Activated CD4-positive, alpha-beta T cell treated with anti-CD3 and anti-CD28 coated beads, Interleukin-2, amount 50 U/mL, for 4 hours (primary cell): Measurements from ENCODE around the gene TNIK.
"Not testable (repeated sequence)": the region's sequence is repeated elsewhere in the genome, so short reads cannot be mapped to it uniquely, and the experiment has no call there.

ENCODE experiments used
- DNase-seq, 2 experiments: peaks; one replicate each; pipeline ENCODE4 v3.0.0-alpha.2; 2020

TNIK gene

DNA sequence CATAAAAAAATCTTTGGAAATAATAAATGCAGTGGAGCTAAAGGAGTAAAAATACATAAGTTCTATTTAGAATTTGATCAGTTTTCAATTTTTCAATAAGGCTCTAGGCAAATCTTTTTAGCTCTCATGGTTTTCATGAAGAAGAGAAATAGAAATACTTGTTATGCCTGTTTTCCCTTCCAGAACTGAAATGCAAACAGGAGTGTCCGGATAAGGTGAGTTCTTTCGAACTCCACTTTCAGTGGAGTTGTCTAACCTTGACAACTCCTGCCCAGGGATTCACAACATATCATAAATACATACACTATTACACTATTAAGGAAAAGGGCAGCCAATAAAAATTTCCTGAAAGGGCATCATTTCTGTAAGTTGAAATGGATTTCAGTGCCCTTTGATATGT is 217.3 kb downstream of the TNIK start:
- no peak for DNase-seq

GRCh38 chr3:171242170-171242569 is 218.0 kb downstream of the TNIK start:
- DNase-seq, result no peak

DNA sequence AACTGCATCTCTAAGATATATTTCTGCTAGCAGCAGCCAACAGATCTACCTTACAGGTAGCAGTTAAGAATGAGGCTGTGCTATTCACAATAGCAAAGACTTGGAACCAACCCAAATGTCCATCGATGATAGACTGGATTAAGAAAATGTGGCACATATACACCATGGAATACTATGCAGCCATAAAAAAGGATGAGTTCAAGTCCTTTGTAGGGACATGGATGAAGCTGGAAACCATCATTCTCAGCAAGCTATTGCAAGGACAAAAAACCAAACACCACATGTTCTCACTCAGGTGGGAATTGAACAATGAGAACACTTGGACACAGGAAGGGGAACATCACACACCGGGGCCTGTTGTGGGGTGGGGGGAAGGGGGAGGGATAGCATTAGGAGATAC is 218.6 kb downstream of the TNIK start:
- DNase-seq, result not testable (repeated sequence)

DNA sequence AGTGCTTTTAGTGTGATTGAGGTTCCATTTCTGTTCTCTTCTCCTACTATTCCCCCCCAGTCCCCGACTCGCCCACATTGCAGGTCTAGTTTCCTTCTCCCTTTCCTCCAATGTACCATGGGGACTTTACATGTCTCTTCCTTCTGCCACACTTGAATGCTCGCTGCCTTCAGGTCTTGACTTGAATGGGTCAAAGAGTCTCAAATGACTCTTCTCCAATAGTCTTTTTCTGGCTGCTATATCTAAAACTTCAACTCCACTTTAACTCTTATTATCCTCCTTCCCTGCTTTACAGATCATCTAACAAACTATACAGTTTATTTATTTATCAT is 219.7 kb downstream of the TNIK start:
- no peak for DNase-seq

DNA sequence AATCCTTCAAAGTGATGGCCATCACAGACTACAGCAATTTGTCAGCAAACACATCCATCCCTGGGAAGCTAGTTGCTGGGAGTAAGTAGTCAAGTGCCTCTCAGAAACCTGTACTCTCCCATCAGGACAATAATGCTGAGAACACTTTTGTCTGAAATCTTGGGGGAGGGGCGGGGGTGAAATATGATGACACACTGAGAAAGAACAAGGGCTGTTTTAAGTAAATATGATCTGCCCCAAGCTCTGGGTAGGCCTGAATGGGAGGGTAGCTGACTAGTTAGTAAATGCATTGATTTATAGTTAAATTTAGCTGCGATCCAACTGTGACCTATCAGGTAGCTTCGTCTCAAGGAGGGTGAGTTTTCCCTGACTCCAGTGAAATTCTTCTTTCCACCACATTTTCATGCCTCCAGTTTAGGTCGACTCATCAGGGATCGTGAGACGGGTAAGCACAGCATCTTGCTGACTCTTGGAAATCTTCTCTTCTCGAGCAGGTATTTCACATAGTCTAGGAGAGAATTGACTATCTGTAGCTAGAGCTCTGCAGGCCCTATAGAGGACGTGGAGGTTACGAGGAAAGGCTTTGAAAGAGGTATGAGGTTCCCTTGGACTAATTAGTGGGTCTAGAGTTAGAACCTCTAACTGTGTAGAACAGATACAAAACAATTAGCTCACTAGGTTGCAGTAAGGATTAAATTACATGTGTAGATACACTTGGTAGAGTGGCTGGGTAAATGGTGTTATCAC is 220.3 kb downstream of the TNIK start:
- no peak for DNase-seq

GRCh38 chr3:171237009-171237385 is 223.2 kb downstream of the TNIK start:
- DNase-seq, result no peak

GRCh38 chr3:171236265-171237008 is 223.8 kb downstream of the TNIK start:
- DNase-seq, result no peak

GRCh38 chr3:171234298-171235010 is 225.8 kb downstream of the TNIK start:
- DNase-seq, result no peak

- no peak for DNase-seq
Measured at GRCh38 chr3:171231361-171231760, 228.8 kb downstream of the TNIK start.

DNA sequence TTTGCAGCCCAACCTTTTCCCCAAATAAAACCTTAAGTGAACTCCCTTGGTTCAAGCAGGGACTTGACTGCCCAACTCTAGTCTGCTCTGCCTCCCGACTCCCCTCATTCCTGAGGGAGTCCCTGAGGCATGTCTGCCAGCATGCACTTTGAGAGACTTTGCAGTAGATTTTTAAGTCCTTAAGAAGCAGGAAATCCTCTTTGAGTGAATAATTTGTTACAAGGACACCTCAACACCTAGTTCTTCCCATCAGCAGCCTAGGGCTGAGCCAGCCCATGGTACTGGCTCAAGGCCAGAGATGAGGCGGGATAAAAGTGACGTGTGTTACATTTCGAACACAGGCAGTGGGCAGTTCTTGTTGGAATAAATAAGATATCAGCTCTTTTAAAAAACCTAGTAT is 229.3 kb downstream of the TNIK start:
- DNase-seq, result no peak

GRCh38 chr3:171229173-171229572 is 231.0 kb downstream of the TNIK start:
- no peak for DNase-seq

DNA sequence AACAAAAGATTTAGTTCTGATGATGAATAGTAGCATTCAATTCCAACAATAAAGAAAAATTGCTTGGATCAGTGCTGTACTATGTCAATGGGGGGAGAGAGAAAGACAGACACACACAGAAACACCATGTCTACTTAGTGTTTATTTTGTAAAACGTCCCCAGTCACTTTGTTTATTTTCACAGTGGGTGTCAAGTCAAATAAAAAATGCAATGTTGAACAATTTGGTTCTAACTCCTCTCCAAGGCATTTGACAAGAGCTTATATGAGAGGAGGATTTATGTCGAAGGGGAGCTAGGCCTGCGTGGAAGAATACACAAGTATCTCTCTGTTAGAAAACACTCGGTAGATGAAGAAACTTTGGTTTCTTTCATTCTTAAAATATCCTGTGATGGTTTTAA is 232.0 kb downstream of the TNIK start:
- DNase-seq, result no peak

GRCh38 chr3:171227828-171228227 is 232.4 kb downstream of the TNIK start:
- no peak for DNase-seq

DNA sequence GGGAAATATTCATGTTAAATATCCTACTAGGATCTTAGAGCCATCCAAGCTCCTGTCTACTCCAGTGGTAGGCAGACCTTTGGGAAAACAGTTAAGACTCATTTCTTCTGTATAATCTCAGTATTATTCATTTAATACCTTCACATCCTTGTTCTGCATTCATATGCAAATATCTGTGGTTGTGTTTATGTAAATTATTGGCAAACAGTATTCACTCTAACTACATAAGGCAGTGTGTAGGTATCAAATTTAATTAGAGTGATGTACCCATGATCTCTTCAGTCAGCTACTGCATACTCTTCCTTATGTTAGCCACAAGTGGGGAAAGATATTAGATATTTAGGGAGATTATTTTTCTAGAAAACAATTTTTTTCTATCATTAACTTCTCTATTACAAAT is 232.8 kb downstream of the TNIK start:
- no peak for DNase-seq

- no peak for DNase-seq
Measured at GRCh38 chr3:171226794-171227193, 233.4 kb downstream of the TNIK start.

- DNase-seq, result no peak
Measured at GRCh38 chr3:171225708-171226107, 234.5 kb downstream of the TNIK start.

DNA sequence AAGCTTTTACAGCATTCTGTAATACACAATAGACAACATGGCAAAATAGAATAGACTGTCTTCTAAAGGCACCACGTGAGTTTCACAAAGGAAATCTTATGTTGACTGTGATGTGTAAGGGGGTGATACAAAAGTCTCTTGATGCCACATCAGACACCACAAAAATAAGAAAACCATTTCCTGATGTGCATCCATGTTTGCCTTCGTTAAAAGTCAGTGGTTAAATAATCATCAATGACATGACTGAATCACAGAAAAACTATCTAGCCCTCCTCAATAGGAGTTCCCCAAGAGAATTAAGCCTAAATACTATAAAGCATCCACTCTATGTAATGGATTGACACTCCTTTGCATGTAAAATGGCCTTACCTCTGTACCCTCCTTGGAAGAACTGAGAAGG is 235.0 kb downstream of the TNIK start:
- no peak for DNase-seq

GRCh38 chr3:171223396-171223795 is 236.8 kb downstream of the TNIK start:
- DNase-seq, result no peak

DNA sequence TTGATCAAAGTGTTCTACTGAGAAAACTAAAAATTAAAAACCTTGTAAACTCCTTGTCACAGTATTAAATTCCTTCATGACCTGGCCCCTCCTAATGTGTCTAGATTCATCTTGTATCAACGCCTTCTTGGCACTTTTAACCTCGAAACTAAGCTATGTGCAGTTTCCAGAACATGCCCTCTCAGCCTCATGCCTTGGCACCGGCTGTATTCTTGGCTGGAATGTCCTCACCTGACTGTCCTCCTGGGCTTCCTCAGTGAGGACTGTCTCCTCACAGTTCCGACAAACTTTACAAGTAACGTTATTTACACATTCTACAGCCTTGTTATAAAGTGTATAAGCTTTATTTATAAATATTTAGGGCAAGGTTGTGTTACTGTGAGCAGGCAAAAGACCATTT is 237.2 kb downstream of the TNIK start:
- no peak for DNase-seq

DNA sequence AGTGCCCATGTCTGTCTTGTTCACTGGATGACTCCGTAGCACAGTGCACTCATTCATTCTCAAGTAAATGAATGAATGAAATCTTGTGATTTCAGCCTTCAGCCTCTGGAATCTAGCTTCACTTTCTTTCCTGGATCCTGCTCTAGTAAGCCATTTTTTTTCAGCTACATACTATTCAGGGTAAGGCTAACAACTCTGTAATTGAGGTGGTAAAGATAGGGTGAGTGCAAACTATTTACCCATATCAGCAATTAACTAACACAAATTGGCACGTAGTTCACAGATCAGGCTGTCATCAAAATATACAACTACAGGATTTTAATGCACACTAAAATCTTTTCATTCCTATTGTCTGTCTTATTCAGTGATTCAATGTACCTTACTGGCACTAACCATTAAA is 238.6 kb downstream of the TNIK start:
- no peak for DNase-seq

- DNase-seq, result no peak
Measured at GRCh38 chr3:171221104-171221503, 239.1 kb downstream of the TNIK start.

GRCh38 chr3:171219258-171219657 is 240.9 kb downstream of the TNIK start:
- DNase-seq, result no peak

- no peak for DNase-seq
Measured at GRCh38 chr3:171218069-171218468, 242.1 kb downstream of the TNIK start.

DNA sequence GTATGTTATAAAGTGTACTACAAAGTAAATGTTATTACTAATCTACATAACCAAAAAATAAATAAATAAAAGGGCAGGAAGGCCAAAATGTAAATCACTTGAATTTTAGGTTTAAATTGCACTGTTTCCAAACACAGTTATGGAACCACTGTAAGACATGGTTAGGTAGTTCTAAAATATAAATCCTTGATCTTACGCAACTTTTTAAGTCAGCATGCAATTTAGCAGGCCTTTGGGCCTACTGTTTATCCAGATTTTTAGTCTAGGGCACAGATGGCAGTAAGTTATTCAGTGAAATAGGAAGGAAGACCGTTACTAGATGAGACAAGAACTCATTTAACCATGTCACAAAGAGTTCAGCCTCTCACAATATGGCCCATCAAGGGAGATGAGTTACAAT is 246.3 kb downstream of the TNIK start:
- DNase-seq, result no peak
